HAP-1 (cell line): ENCODE measurements around the gene KISS1.

Experiments used
- DNase-seq, 2 experiments: peaks; one replicate each; pipeline ENCODE4 v3.0.0-alpha.2; 2016 to 2020; ENCODE audit warnings: low spot score in 2 of 2
- H3K27me3 ChIP-seq: fragments of 250-450 bp; sonication (Bioruptor Pico); 2 replicates; pipeline ENCODE4 v1.5.1; 2020; ENCODE audit warnings: low read depth, mild to moderate bottlenecking, moderate library complexity
- H3K36me3 ChIP-seq: fragments of 250-450 bp; sonication (Bioruptor Pico); replicated peaks from 2 replicates; pipeline ENCODE4 v1.5.1; 2020; ENCODE audit warnings: mild to moderate bottlenecking
- H3K4me1 ChIP-seq: fragments of 250-450 bp; sonication (Bioruptor Pico); 2 replicates; pipeline ENCODE4 v1.5.1; 2020; ENCODE audit warnings: mild to moderate bottlenecking
- H3K4me3 ChIP-seq: fragments of 250-450 bp; sonication (Bioruptor Pico); 2 replicates; pipeline ENCODE4 v1.5.1; 2020; ENCODE audit warnings: mild to moderate bottlenecking, moderate library complexity
- H3K9me3 ChIP-seq: fragments of 250-450 bp; sonication (Bioruptor Pico); 2 replicates; pipeline ENCODE4 v1.5.1; 2020; ENCODE audit warnings: mild to moderate bottlenecking, moderate library complexity
- in situ Hi-C: fragments of 300-500 bp; cut with MboI; formaldehyde crosslinking; loops from 3 replicates; pipeline ENCODE4 v1.14.3; 2020; ENCODE audit warnings: low sequenced_read_pairs, inconsistent platforms, mixed read lengths

Gene KISS1

DNA sequence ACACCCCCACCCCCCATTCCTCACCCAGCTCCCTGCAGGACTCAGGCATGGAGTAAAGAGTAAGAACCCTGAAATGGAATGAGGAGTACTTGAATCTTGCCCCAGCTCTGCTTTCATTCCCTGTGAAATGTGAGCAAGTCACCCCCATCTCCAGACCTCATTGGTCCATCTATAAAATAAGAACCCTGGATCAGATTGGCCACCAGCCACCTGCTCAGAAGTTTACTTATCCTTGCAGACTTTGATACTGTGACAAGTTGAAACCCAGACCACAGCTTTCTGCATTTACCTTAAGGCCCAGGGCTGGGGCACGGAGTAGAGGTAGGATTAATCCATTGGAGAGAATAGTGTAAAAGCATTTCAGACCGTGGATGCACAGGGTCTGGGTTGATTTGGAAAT is 2.2 kb downstream of the KISS1 start:
- Histone ChIP-seq H3K36me3 (no peaks in the 10 kb centered on the region), H3K4me3 (no peak overlapping the region), H3K9me3 (no peaks in the 10 kb centered on the region), H3K4me1 (no peaks in the 10 kb centered on the region), H3K27me3 (peaks cover 49% of the 10 kb centered on the region)
- DNase-seq, result no peak
- in situ Hi-C loops, result no loop called here

GRCh38 chr1:204192589-204193352 is 3.5 kb downstream of the KISS1 start:
- Histone ChIP-seq H3K36me3 (no peaks in the 10 kb centered on the region), H3K9me3 (no peaks in the 10 kb centered on the region), H3K27me3 (peaks cover 44% of the 10 kb centered on the region), H3K4me1 (no peaks in the 10 kb centered on the region), H3K4me3 (no peak overlapping the region)
- DNase-seq, result no peak
- in situ Hi-C loops, result no loop called here

GRCh38 chr1:204192046-204192445 is 4.2 kb downstream of the KISS1 start:
- no peak for DNase-seq
- in situ Hi-C loops, result no loop called here
- H3K9me3 ChIP-seq, result no peaks in the 10 kb centered on the region
- no peaks in the 10 kb centered on the region for H3K4me1 ChIP-seq
- H3K36me3 ChIP-seq, result no peaks in the 10 kb centered on the region
- H3K4me3 ChIP-seq, result no peak overlapping the region
- peaks cover 46% of the 10 kb centered on the region for H3K27me3 ChIP-seq

GRCh38 chr1:204191456-204191855 is 4.8 kb downstream of the KISS1 start:
- H3K27me3 ChIP-seq, result peaks cover 41% of the 10 kb centered on the region
- in situ Hi-C loops, result no loop called here
- peak in 1 of 2 experiments; percentile 17 for DNase-seq
- H3K36me3 ChIP-seq, result no peaks in the 10 kb centered on the region
- no peaks in the 10 kb centered on the region for H3K4me1 ChIP-seq
- no peak overlapping the region for H3K4me3 ChIP-seq
- no peaks in the 10 kb centered on the region for H3K9me3 ChIP-seq

GRCh38 chr1:204190212-204191211 is 5.8 kb downstream of the KISS1 start:
- no peak for DNase-seq
- in situ Hi-C loops, result no loop called here
- peaks cover 31% of the 10 kb centered on the region for H3K27me3 ChIP-seq
- no peaks in the 10 kb centered on the region for H3K36me3 ChIP-seq
- no peaks in the 10 kb centered on the region for H3K4me1 ChIP-seq
- H3K4me3 ChIP-seq, result no peak overlapping the region
- no peaks in the 10 kb centered on the region for H3K9me3 ChIP-seq

- peaks cover 29% of the 10 kb centered on the region for H3K27me3 ChIP-seq
- no peak overlapping the region for H3K4me3 ChIP-seq
- in situ Hi-C loops, result no loop called here
Observed at GRCh38 chr1:204188959-204189639, 7.2 kb downstream of the KISS1 start.

GRCh38 chr1:204186597-204186996 is 9.7 kb downstream of the KISS1 start:
- no peak for DNase-seq
- in situ Hi-C loops, result no loop called here
- Histone ChIP-seq H3K4me1 (no peaks in the 10 kb centered on the region), H3K9me3 (no peaks in the 10 kb centered on the region), H3K4me3 (no peak overlapping the region), H3K36me3 (no peaks in the 10 kb centered on the region), H3K27me3 (peaks cover 26% of the 10 kb centered on the region)

More at GRCh38 chr1:204188959-204189639, 7.2 kb downstream of the KISS1 start:
- no peaks in the 10 kb centered on the region for H3K9me3 ChIP-seq
- no peaks in the 10 kb centered on the region for H3K36me3 ChIP-seq
- no peaks in the 10 kb centered on the region for H3K4me1 ChIP-seq
- DNase-seq, result no peak

- H3K36me3 ChIP-seq, result no peaks in the 10 kb centered on the region
- H3K9me3 ChIP-seq, result no peaks in the 10 kb centered on the region
- no peak for DNase-seq
- in situ Hi-C loops, result no loop called here
- no peaks in the 10 kb centered on the region for H3K4me1 ChIP-seq
- peaks cover 19% of the 10 kb centered on the region for H3K27me3 ChIP-seq
- no peak overlapping the region for H3K4me3 ChIP-seq
Observed at GRCh38 chr1:204181116-204181515, 15.2 kb downstream of the KISS1 start.

DNA sequence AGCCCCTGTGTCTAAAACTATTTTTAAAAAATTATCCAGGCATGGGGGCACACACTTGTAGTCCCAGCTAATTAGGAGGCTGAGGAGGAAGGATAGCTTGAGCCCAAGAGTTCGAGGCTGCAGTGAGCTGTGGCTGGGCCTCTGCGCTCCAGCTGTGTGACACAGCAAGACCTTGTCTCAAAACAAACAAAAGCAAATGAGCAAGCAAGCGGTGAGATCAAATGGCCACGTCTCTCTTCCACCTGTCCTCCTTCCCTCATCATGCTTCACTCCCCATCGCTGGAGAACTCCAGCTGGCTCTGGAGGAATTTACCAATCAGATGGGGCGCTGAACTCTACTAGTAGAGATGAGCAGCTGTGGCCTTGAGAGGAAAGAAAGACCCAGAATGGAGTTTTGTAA is 16.2 kb downstream of the KISS1 start:
- in situ Hi-C loops, result no loop called here
- no peak for DNase-seq
- no peaks in the 10 kb centered on the region for H3K36me3 ChIP-seq
- H3K27me3 ChIP-seq, result peaks cover 29% of the 10 kb centered on the region
- H3K4me3 ChIP-seq, result no peak overlapping the region
- H3K9me3 ChIP-seq, result no peaks in the 10 kb centered on the region
- H3K4me1 ChIP-seq, result no peaks in the 10 kb centered on the region

DNA sequence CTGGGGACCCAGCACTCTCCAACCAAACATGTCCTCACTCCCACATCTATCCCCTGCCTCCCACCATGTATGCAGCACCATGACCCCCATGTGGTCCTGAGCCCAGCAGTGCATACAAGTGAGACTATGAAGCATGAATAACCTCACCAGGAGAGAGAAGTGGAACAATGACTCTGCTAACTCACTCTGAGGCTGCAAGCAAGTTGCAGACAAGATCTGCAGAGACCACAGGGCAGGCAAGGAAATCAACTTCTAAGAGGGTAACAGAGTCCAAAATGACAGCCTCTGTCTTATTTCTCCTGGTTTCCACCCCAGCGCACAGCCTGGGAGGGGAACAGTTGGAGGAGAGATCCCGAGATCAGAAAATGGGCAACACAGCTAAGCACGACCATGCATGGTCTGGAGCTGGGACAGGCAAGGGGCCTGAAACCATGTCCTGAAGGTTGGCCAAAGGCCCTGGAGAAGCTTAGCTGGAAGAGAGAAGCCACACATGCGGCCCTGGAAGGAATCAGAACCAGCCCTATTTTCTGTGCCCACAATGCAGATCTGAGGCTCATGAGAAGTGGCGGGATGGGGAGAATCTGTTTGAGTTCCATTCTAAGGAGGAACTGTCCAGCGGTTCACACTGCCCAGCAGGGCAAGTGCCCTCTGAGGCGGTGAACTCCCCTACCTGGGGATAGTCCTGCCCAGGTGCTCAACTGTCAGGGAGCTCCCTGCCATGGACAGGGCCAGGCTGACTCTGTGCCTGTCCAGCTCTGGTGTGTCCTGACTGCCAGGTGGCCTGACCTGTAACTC is 17.6 kb downstream of the KISS1 start:
- in situ Hi-C loops, result no loop called here
- no peak for DNase-seq

GRCh38 chr1:204177133-204177532 is 19.2 kb downstream of the KISS1 start:
- Histone ChIP-seq H3K36me3 (no peaks in the 10 kb centered on the region), H3K4me1 (no peaks in the 10 kb centered on the region), H3K4me3 (no peak overlapping the region), H3K27me3 (peaks cover 26% of the 10 kb centered on the region), H3K9me3 (no peaks in the 10 kb centered on the region)
- DNase-seq, result no peak
- in situ Hi-C loops, result no loop called here

More for the DNA sequence above, 17.6 kb downstream of the KISS1 start:
- Histone ChIP-seq H3K4me1 (no peaks in the 10 kb centered on the region), H3K27me3 (peaks cover 26% of the 10 kb centered on the region), H3K4me3 (no peak overlapping the region), H3K9me3 (no peaks in the 10 kb centered on the region), H3K36me3 (no peaks in the 10 kb centered on the region)

GRCh38 chr1:204176049-204176448 is 20.2 kb downstream of the KISS1 start:
- Histone ChIP-seq H3K36me3 (no peaks in the 10 kb centered on the region), H3K4me1 (no peaks in the 10 kb centered on the region), H3K4me3 (no peak overlapping the region), H3K9me3 (no peaks in the 10 kb centered on the region), H3K27me3 (peaks cover 26% of the 10 kb centered on the region)
- no peak for DNase-seq
- in situ Hi-C loops, result no loop called here

- Histone ChIP-seq H3K36me3 (no peaks in the 10 kb centered on the region), H3K27me3 (peaks cover 26% of the 10 kb centered on the region), H3K4me3 (no peak overlapping the region), H3K4me1 (no peaks in the 10 kb centered on the region), H3K9me3 (0 out of 2 replicates have a peak, but pooled peaks cover 7% of the 10 kb centered on the region)
- in situ Hi-C loops, result loop anchor here (25.0 kb wide), 1 partner anchor 337 kb away; the partner anchor contains the start of gene MDM4
- no peak for DNase-seq
Observed at GRCh38 chr1:204174958-204175357, 21.3 kb downstream of the KISS1 start.
